T-helper 17 cell (primary cell): ENCODE results near the gene RETREG3. TPM values are rescaled to one million over a fixed set of nuclear protein-coding genes. Genes with fewer than 3 reads are reported as not detected.

Experiments
- ATAC-seq: fragments of 150-1000 bp; cut with Tn5 transposase; 2 replicates; pipeline ENCODE4 v1.10.0; 2021; ENCODE audit warnings: mild to moderate bottlenecking, moderate library complexity
- DNase-seq, 3 donors: peaks; one replicate each; pipeline versions ENCODE4 v3.0.0 to v3.0.0-alpha.2; 2020 to 2021
- H3K9me3 ChIP-seq: one replicate; pipeline ENCODE4 v1.7.0; 2013; ENCODE audit warnings: low read length, mild to moderate bottlenecking; ENCODE audit not compliant: control insufficient read depth, poor library complexity, severe bottlenecking
- H3K27ac Mint-ChIP-seq: one replicate; pipeline ENCODE4 v1.8.0; 2022; ENCODE audit warnings: mild to moderate bottlenecking, moderate library complexity, mixed read lengths
- H3K27me3 Mint-ChIP-seq: one replicate; pipeline ENCODE4 v1.8.0; 2022; ENCODE audit warnings: mixed read lengths
- H3K36me3 Mint-ChIP-seq: one replicate; pipeline ENCODE4 v1.8.0; 2022; ENCODE audit warnings: low read depth, mixed read lengths
- H3K4me1 Mint-ChIP-seq: one replicate; pipeline ENCODE4 v1.8.0; 2022; ENCODE audit warnings: mild to moderate bottlenecking, mixed read lengths
- H3K4me3 Mint-ChIP-seq: one replicate; pipeline ENCODE4 v1.8.0; 2022; ENCODE audit warnings: mild to moderate bottlenecking, moderate library complexity, mixed read lengths
- total RNA-seq, 4 donors: library from RNA in 2 of 4; stranded (reverse) in 2 of 4; gene quantifications; one replicate each; pipeline ENCODE4 v1.2.3 and lab custom pipeline; 2022 to 2026

The RETREG3 gene
- total RNA-seq, 2 donors from 2014 or later: 43.5 to 57.9 TPM

GRCh38 chr17:42573095-42573494 is 36.1 kb downstream of the RETREG3 start:
- no peak for ATAC-seq
- H3K4me1 Mint-ChIP-seq: peaks cover 23% of the 10 kb centered on the region
- peaks cover 5% of the 10 kb centered on the region for H3K36me3 Mint-ChIP-seq
- H3K27ac Mint-ChIP-seq: no peak overlapping the region
- no peaks in the 10 kb centered on the region for H3K9me3 ChIP-seq
- H3K27me3 Mint-ChIP-seq: no peaks in the 10 kb centered on the region
- DNase-seq: no peak
- H3K4me3 Mint-ChIP-seq: no peak overlapping the region

GRCh38 chr17:42571435-42572225 is 37.5 kb downstream of the RETREG3 start:
- H3K4me3 Mint-ChIP-seq: no peak overlapping the region
- no peak for ATAC-seq

GRCh38 chr17:42568341-42569111 is 40.6 kb downstream of the RETREG3 start:
- Mint-ChIP-seq H3K36me3 (peaks cover 2% of the 10 kb centered on the region), H3K4me1 (peaks cover 23% of the 10 kb centered on the region), H3K4me3 (peak overlapping the region; percentile 47), H3K27me3 (no peaks in the 10 kb centered on the region), H3K27ac (peak overlapping the region; percentile 93)
- DNase-seq: no peak
- no peaks in the 10 kb centered on the region for H3K9me3 ChIP-seq
- ATAC-seq: no peak

More at GRCh38 chr17:42571435-42572225, 37.5 kb downstream of the RETREG3 start:
- no peak for DNase-seq
- Mint-ChIP-seq H3K4me1 (peaks cover 21% of the 10 kb centered on the region), H3K27ac (peak overlapping the region; percentile 78), H3K36me3 (peaks cover 2% of the 10 kb centered on the region), H3K27me3 (no peaks in the 10 kb centered on the region)
- no peaks in the 10 kb centered on the region for H3K9me3 ChIP-seq

- peak within 1 kb of the TSS; percentile 97 for H3K4me3 Mint-ChIP-seq
- DNase-seq: peak; percentile 83 to 91 (median 90)
- H3K27me3 Mint-ChIP-seq: no peaks in the 10 kb centered on the region
- ATAC-seq: peak; percentile 82
- no peaks in the 10 kb centered on the region for H3K36me3 Mint-ChIP-seq
- peaks cover 23% of the 10 kb centered on the region for H3K4me1 Mint-ChIP-seq
- H3K9me3 ChIP-seq: no peaks in the 10 kb centered on the region
- H3K27ac Mint-ChIP-seq: peak within 1 kb of the TSS; percentile 93
Observed at GRCh38 chr17:42566883-42567573, 42.1 kb downstream of the RETREG3 start, which contains the start of gene MLX. Gene MLX, plus strand, starts transcription at chr17:42567100. Its CDS starts 25 bp downstream, at chr17:42567125.

GRCh38 chr17:42566215-42566882 is 42.8 kb downstream of the RETREG3 start:
- ATAC-seq: no peak
- no peaks in the 10 kb centered on the region for H3K36me3 Mint-ChIP-seq
- no peaks in the 10 kb centered on the region for H3K9me3 ChIP-seq

GRCh38 chr17:42565523-42566214 is 43.5 kb downstream of the RETREG3 start:
- no peaks in the 10 kb centered on the region for H3K9me3 ChIP-seq
- Mint-ChIP-seq H3K36me3 (no peaks in the 10 kb centered on the region), H3K27ac (peak overlapping the region; percentile 93), H3K4me1 (peaks cover 27% of the 10 kb centered on the region), H3K4me3 (no peak overlapping the region), H3K27me3 (no peaks in the 10 kb centered on the region)
- DNase-seq (no peak), ATAC-seq (no peak)

More at GRCh38 chr17:42566215-42566882, 42.8 kb downstream of the RETREG3 start:
- H3K4me1 Mint-ChIP-seq: peaks cover 27% of the 10 kb centered on the region
- H3K27ac Mint-ChIP-seq: peak overlapping the region; percentile 93
- no peak for DNase-seq
- H3K27me3 Mint-ChIP-seq: no peaks in the 10 kb centered on the region
- H3K4me3 Mint-ChIP-seq: peak overlapping the region; percentile 97

- no peaks in the 10 kb centered on the region for H3K36me3 Mint-ChIP-seq
- no peaks in the 10 kb centered on the region for H3K27me3 Mint-ChIP-seq
- peak overlapping the region; percentile 55 for H3K4me3 Mint-ChIP-seq
- peak overlapping the region; percentile 93 for H3K27ac Mint-ChIP-seq
- peaks cover 27% of the 10 kb centered on the region for H3K4me1 Mint-ChIP-seq
- DNase-seq (no peak), ATAC-seq (no peak)
- H3K9me3 ChIP-seq: no peaks in the 10 kb centered on the region
Observed at GRCh38 chr17:42564815-42565522, 44.2 kb downstream of the RETREG3 start.

GRCh38 chr17:42563950-42564349 is 45.2 kb downstream of the RETREG3 start:
- no peaks in the 10 kb centered on the region for H3K9me3 ChIP-seq
- DNase-seq (no peak), ATAC-seq (no peak)
- Mint-ChIP-seq H3K27me3 (no peaks in the 10 kb centered on the region), H3K4me1 (peaks cover 25% of the 10 kb centered on the region), H3K36me3 (no peaks in the 10 kb centered on the region), H3K4me3 (peak overlapping the region; percentile 56), H3K27ac (peak overlapping the region; percentile 72)

GRCh38 chr17:42563543-42563942 is 45.6 kb downstream of the RETREG3 start:
- H3K9me3 ChIP-seq: no peaks in the 10 kb centered on the region
- no peaks in the 10 kb centered on the region for H3K36me3 Mint-ChIP-seq
- peaks cover 23% of the 10 kb centered on the region for H3K4me1 Mint-ChIP-seq
- H3K27ac Mint-ChIP-seq: peak overlapping the region; percentile 94
- ATAC-seq (no peak), DNase-seq (no peak)
- peak overlapping the region; percentile 56 for H3K4me3 Mint-ChIP-seq
- no peaks in the 10 kb centered on the region for H3K27me3 Mint-ChIP-seq

GRCh38 chr17:42563143-42563509 is 46.0 kb downstream of the RETREG3 start:
- peak overlapping the region; percentile 93 for H3K4me3 Mint-ChIP-seq
- peaks cover 23% of the 10 kb centered on the region for H3K4me1 Mint-ChIP-seq
- no peaks in the 10 kb centered on the region for H3K27me3 Mint-ChIP-seq
- ATAC-seq (no peak), DNase-seq (no peak)
- H3K9me3 ChIP-seq: no peaks in the 10 kb centered on the region
- no peaks in the 10 kb centered on the region for H3K36me3 Mint-ChIP-seq
- H3K27ac Mint-ChIP-seq: peak overlapping the region; percentile 94

GRCh38 chr17:42562388-42563142 is 46.6 kb downstream of the RETREG3 start:
- Mint-ChIP-seq H3K27me3 (no peaks in the 10 kb centered on the region), H3K4me3 (peak overlapping the region; percentile 93), H3K4me1 (peaks cover 19% of the 10 kb centered on the region), H3K27ac (peak overlapping the region; percentile 94), H3K36me3 (no peaks in the 10 kb centered on the region)
- H3K9me3 ChIP-seq: no peaks in the 10 kb centered on the region
- ATAC-seq: peak; percentile 4
- no peak for DNase-seq
